HepG2 (cell line): Measurements from ENCODE around the gene SSBP1. TPM values are rescaled to one million over a fixed set of nuclear protein-coding genes. Genes with fewer than 3 reads are reported as not detected.
A peak's percentile ranks its signal among the peaks of the same experiment; 100 is the strongest.

Experiments
- GMEB2 ChIP-seq: IDR thresholded peaks from 2 replicates; pipeline ENCODE4 v1.6.1; 2016; ENCODE audit warnings: missing biosample characterization, missing genetic modification reagents, low read depth
- MTA1 ChIP-seq: sonication (generic); formaldehyde crosslinking; IDR thresholded peaks from 2 replicates; pipeline ENCODE4 v1.4.0; 2020; ENCODE audit warnings: missing genetic modification reagents, mild to moderate bottlenecking, borderline replicate concordance
- SALL1 ChIP-seq: sonication (generic); formaldehyde crosslinking; IDR thresholded peaks from 2 replicates; pipeline ENCODE4 v1.8.0; 2022; ENCODE audit warnings: mild to moderate bottlenecking, missing genetic modification reagents
- SOX6 ChIP-seq, 2 experiments: fragments of 450-650 bp in 1 of 2; sonication (generic) in 1 of 2; formaldehyde crosslinking in 1 of 2; IDR thresholded peaks; 2 replicates each; pipeline versions ENCODE4 v1.4.0 to v1.6.1; 2017 to 2020; ENCODE audit warnings: antibody characterized with exemption in 1 of 2, mild to moderate bottlenecking in 1 of 2, missing genetic modification reagents in 1 of 2
- SP5 ChIP-seq: IDR thresholded peaks from 2 replicates; pipeline ENCODE4 v1.6.1; 2016; ENCODE audit warnings: low read depth, borderline replicate concordance
- ZFP82 ChIP-seq: sonication (generic); formaldehyde crosslinking; IDR thresholded peaks from 2 replicates; pipeline ENCODE4 v1.5.1; 2020; ENCODE audit warnings: mild to moderate bottlenecking, missing genetic modification reagents, borderline replicate concordance
- ZNF256 ChIP-seq: sonication (generic); formaldehyde crosslinking; conservative IDR thresholded peaks from 2 replicates; pipeline ENCODE4 v1.4.0; 2020; ENCODE audit warnings: missing genetic modification reagents
- ZNF446 ChIP-seq: sonication (generic); formaldehyde crosslinking; IDR thresholded peaks from 2 replicates; pipeline ENCODE4 v1.5.0; 2020; ENCODE audit warnings: mild to moderate bottlenecking, missing genetic modification reagents
- ZNF510 ChIP-seq: sonication (generic); formaldehyde crosslinking; IDR thresholded peaks from 2 replicates; pipeline ENCODE4 v1.4.0; 2020; ENCODE audit warnings: low read depth, mild to moderate bottlenecking, missing genetic modification reagents
- ZNF562 ChIP-seq: sonication (generic); formaldehyde crosslinking; IDR thresholded peaks from 2 replicates; pipeline ENCODE4 v1.8.0; 2022; ENCODE audit warnings: missing genetic modification reagents, borderline replicate concordance
- ZNF737 ChIP-seq: sonication (generic); formaldehyde crosslinking; IDR thresholded peaks from 2 replicates; pipeline ENCODE4 v1.5.0; 2020; ENCODE audit warnings: missing genetic modification reagents, mild to moderate bottlenecking, borderline replicate concordance
- ZNF790 ChIP-seq: sonication (generic); formaldehyde crosslinking; IDR thresholded peaks from 2 replicates; pipeline ENCODE4 v1.8.0; 2022; ENCODE audit warnings: missing genetic modification reagents, mild to moderate bottlenecking, borderline replicate concordance
- polyA plus RNA-seq, 8 experiments: library from polyadenylated mRNA; depleted of rRNA in 3 of 8; stranded (reverse) in 7 of 8; unstranded in 1 of 8; fragments of >200 nt; fragmentation: Illumina TruSeq in 4 of 8; extraction: Trizol in 4 of 8; gene quantifications; 2 replicates each; pipeline versions ENCODE4 v1.2.1 to v1.2.3, GENCODE V29; 2011 to 2016; ENCODE audit warnings: low read depth in 4 of 8, missing spikeins in 1 of 8, mixed read lengths in 1 of 8; ENCODE audit not compliant: insufficient read depth in 1 of 8
- total RNA-seq, 5 experiments: library from RNA; depleted of rRNA; stranded (reverse); fragments of >200 nt; fragmentation: Illumina TruSeq; extraction: Trizol; gene quantifications; 2 replicates each; pipeline ENCODE4 v1.2.3, GENCODE V29; 2016; ENCODE audit warnings: low read depth in 1 of 5
- TF ChIP-seq, protein P1 (sequence below): sonication (generic); formaldehyde crosslinking; IDR thresholded peaks from 2 replicates; pipeline ENCODE4 v1.4.0; 2020; ENCODE audit warnings: mild to moderate bottlenecking, missing genetic modification reagents
- TF ChIP-seq, protein P2 (sequence below): sonication (generic); formaldehyde crosslinking; conservative IDR thresholded peaks from 2 replicates; pipeline ENCODE4 v1.4.0; 2020; ENCODE audit warnings: missing genetic modification reagents
- TF ChIP-seq, protein P3 (sequence below): IDR thresholded peaks from 2 replicates; pipeline ENCODE4 v1.6.1; 2016
- TF ChIP-seq, protein P4 (sequence below): sonication (generic); formaldehyde crosslinking; IDR thresholded peaks from 2 replicates; pipeline ENCODE4 v1.5.0; 2020; ENCODE audit warnings: mild to moderate bottlenecking, missing genetic modification reagents
- TF ChIP-seq, protein P5 (sequence below): IDR thresholded peaks from 2 replicates; pipeline ENCODE4 v1.6.1; 2016; ENCODE audit warnings: control low read depth
- TF ChIP-seq, protein P6 (sequence below): sonication (generic); formaldehyde crosslinking; IDR thresholded peaks from 2 replicates; pipeline ENCODE4 v1.8.1; 2023; ENCODE audit warnings: missing genetic modification reagents, mild to moderate bottlenecking, borderline replicate concordance

Gene SSBP1
- total and polyA plus RNA-seq, 2 of the 13 experiments (the other 11 are each of a cell fraction or from before 2014, with no cell fraction given): 64.4 to 254 TPM

DNA sequence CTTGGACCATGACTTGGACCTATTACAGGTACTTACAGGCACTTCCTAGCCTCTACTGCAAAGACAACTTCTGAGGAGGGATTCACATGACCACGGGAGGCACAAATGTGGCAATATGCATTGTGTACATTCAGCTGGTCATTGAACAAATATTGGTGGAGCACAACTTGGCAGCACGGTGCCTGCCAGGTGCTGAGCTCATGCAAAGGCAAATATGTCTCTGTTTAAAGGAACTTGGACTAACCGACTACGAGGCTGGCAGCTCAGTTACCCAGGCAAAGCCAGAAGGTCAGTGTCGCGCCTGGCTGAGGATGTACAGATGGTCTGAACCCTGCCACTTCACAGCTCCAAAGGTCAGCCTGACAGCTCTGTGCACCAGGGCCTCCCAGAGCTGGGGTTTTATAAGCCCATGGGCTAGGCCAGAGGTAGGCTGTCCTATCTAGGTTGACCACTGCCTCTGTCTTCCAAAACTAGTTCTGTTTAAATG, 42.3 kb upstream of the SSBP1 start (continued):
- no peak for TF ChIP-seq ZNF256
- TF ChIP-seq MTA1: peak; percentile 77; the same call in 1 of the 2 replicates
- peak; percentile 91 for TF ChIP-seq SALL1
- TF ChIP-seq ZNF446 (CRISPR knock-in tag): no peak
- TF ChIP-seq ZNF790: no peak
- TF ChIP-seq GMEB2 (CRISPR knock-in tag): no peak
- TF ChIP-seq, protein P1, sequence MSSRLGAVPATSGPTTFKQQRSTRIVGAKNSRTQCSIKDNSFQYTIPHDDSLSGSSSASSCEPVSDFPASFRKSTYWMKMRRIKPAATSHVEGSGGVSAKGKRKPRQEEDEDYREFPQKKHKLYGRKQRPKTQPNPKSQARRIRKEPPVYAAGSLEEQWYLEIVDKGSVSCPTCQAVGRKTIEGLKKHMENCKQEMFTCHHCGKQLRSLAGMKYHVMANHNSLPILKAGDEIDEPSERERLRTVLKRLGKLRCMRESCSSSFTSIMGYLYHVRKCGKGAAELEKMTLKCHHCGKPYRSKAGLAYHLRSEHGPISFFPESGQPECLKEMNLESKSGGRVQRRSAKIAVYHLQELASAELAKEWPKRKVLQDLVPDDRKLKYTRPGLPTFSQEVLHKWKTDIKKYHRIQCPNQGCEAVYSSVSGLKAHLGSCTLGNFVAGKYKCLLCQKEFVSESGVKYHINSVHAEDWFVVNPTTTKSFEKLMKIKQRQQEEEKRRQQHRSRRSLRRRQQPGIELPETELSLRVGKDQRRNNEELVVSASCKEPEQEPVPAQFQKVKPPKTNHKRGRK: no peak
- TF ChIP-seq SP5 (CRISPR knock-in tag): 0 out of 2 replicates have a peak, but pooled peaks have one; percentile 21
- TF ChIP-seq ZNF562: no peak
- TF ChIP-seq ZNF510 (CRISPR knock-in tag): no peak
- TF ChIP-seq, protein P2, sequence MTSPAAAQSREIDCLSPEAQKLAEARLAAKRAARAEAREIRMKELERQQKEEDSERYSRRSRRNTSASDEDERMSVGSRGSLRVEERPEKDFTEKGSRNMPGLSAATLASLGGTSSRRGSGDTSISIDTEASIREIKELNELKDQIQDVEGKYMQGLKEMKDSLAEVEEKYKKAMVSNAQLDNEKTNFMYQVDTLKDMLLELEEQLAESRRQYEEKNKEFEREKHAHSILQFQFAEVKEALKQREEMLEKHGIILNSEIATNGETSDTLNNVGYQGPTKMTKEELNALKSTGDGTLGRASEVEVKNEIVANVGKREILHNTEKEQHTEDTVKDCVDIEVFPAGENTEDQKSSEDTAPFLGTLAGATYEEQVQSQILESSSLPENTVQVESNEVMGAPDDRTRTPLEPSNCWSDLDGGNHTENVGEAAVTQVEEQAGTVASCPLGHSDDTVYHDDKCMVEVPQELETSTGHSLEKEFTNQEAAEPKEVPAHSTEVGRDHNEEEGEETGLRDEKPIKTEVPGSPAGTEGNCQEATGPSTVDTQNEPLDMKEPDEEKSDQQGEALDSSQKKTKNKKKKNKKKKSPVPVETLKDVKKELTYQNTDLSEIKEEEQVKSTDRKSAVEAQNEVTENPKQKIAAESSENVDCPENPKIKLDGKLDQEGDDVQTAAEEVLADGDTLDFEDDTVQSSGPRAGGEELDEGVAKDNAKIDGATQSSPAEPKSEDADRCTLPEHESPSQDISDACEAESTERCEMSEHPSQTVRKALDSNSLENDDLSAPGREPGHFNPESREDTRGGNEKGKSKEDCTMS (CRISPR knock-in tag): no peak
- TF ChIP-seq, protein P3, sequence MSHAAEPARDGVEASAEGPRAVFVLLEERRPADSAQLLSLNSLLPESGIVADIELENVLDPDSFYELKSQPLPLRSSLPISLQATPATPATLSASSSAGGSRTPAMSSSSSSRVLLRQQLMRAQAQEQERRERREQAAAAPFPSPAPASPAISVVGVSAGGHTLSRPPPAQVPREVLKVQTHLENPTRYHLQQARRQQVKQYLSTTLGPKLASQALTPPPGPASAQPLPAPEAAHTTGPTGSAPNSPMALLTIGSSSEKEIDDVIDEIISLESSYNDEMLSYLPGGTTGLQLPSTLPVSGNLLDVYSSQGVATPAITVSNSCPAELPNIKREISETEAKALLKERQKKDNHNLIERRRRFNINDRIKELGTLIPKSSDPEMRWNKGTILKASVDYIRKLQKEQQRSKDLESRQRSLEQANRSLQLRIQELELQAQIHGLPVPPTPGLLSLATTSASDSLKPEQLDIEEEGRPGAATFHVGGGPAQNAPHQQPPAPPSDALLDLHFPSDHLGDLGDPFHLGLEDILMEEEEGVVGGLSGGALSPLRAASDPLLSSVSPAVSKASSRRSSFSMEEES (CRISPR knock-in tag): peak; percentile 85
- TF ChIP-seq, protein P4, sequence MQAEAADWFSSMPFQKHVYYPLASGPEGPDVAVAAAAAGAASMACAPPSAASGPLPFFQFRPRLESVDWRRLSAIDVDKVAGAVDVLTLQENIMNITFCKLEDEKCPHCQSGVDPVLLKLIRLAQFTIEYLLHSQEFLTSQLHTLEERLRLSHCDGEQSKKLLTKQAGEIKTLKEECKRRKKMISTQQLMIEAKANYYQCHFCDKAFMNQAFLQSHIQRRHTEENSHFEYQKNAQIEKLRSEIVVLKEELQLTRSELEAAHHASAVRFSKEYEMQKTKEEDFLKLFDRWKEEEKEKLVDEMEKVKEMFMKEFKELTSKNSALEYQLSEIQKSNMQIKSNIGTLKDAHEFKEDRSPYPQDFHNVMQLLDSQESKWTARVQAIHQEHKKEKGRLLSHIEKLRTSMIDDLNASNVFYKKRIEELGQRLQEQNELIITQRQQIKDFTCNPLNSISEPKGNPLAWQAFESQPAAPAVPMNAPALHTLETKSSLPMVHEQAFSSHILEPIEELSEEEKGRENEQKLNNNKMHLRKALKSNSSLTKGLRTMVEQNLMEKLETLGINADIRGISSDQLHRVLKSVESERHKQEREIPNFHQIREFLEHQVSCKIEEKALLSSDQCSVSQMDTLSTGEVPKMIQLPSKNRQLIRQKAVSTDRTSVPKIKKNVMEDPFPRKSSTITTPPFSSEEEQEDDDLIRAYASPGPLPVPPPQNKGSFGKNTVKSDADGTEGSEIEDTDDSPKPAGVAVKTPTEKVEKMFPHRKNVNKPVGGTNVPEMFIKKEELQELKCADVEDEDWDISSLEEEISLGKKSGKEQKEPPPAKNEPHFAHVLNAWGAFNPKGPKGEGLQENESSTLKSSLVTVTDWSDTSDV: no peak
- TF ChIP-seq, protein P5, sequence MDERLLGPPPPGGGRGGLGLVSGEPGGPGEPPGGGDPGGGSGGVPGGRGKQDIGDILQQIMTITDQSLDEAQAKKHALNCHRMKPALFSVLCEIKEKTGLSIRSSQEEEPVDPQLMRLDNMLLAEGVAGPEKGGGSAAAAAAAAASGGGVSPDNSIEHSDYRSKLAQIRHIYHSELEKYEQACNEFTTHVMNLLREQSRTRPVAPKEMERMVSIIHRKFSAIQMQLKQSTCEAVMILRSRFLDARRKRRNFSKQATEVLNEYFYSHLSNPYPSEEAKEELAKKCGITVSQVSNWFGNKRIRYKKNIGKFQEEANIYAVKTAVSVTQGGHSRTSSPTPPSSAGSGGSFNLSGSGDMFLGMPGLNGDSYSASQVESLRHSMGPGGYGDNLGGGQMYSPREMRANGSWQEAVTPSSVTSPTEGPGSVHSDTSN (CRISPR knock-in tag): no peak
- TF ChIP-seq, protein P6, sequence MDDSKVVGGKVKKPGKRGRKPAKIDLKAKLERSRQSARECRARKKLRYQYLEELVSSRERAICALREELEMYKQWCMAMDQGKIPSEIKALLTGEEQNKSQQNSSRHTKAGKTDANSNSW (CRISPR knock-in tag): no peak
- no peak for TF ChIP-seq ZFP82 (CRISPR knock-in tag)
- TF ChIP-seq ZNF737 (CRISPR knock-in tag): no peak; the same call in 1 of the 2 replicates
- no peak for TF ChIP-seq SOX6 (IDR thresholded peaks at IDR 0.05)
- peak; percentile 84 for TF ChIP-seq SOX6 (CRISPR knock-in tag; IDR thresholded peaks at IDR 0.05)
